Measurements from ENCODE around the gene ANKH.
A peak's percentile ranks its signal among the peaks of the same experiment; 100 is the strongest.
"Not testable (repeated sequence)": the region's sequence is repeated elsewhere in the genome, so short reads cannot be mapped to it uniquely, and the experiment has no call there.

Gene ANKH

GRCh38 chr5:14882658-14883580 is 11.3 kb upstream of the ANKH start:
- no peak for DNase-seq

GRCh38 chr5:14881826-14882225 is 10.2 kb upstream of the ANKH start:
- DNase-seq: peak; percentile 29

GRCh38 chr5:14880688-14881087 is 9.1 kb upstream of the ANKH start:
- peak; percentile 87 for DNase-seq

GRCh38 chr5:14879937-14880589 is 8.5 kb upstream of the ANKH start:
- DNase-seq: no peak

DNA sequence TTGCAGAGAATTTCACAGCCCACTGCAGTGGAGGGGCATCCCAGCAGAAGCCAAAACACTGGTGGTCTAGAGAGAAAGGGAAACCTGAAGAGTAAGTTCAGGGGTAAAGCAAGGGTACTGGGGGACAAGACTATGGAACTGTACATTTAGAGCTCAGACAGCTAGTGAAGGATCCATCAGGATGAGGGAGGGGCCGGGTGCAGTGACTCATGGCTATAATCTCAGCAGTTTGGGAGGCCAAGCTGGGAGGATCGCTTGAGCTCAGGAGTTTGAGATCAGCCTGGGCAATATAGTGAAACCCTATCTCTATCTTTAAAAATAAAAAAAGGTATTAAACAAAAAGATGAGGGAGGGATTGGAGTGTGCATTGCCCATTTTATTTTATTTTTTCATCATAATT is 7.8 kb upstream of the ANKH start:
- no peak for DNase-seq

DNA sequence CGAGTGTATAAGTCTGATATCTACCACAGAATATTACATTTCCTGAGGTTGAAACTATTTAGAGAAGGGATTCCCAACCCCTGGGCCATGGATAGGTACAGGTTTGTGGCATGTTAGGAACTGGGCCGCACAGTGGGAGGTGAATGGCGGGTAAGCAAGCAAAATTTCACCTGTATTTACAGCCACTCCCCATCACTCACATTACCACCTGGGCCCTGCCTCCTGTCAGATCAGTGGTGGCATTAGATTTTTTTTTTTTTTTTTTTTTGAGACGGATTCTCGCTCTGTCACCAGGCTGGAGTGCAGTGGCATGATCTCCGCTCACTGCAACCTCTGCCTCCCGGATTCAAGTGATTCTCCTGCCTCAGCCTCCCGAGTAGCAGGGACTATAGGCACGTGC is 6.6 kb upstream of the ANKH start:
- DNase-seq: not testable (repeated sequence)

GRCh38 chr5:14876095-14876494 is 4.5 kb upstream of the ANKH start:
- DNase-seq: no peak

DNA sequence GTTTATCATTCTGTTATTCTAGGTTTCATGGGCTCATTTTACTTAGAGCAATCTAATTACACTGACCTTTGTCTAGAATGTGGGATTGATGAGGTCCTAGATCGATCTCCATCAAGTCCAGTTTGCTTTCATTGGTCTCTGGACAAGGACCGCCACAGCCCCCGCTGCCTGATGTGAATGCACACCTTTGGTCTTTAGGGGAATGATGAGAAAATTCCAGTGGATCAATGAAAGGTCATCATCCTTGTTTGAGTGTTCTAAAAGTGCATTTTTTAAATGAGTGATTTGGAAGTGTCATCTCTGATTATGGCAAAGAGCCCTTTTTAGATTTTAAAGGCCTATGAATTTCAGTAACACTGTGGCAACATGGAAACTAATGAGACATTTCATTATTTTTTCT is 2.2 kb upstream of the ANKH start:
- DNase-seq: no peak

GRCh38 chr5:14873093-14873492 is 1.5 kb upstream of the ANKH start:
- no peak for DNase-seq

DNA sequence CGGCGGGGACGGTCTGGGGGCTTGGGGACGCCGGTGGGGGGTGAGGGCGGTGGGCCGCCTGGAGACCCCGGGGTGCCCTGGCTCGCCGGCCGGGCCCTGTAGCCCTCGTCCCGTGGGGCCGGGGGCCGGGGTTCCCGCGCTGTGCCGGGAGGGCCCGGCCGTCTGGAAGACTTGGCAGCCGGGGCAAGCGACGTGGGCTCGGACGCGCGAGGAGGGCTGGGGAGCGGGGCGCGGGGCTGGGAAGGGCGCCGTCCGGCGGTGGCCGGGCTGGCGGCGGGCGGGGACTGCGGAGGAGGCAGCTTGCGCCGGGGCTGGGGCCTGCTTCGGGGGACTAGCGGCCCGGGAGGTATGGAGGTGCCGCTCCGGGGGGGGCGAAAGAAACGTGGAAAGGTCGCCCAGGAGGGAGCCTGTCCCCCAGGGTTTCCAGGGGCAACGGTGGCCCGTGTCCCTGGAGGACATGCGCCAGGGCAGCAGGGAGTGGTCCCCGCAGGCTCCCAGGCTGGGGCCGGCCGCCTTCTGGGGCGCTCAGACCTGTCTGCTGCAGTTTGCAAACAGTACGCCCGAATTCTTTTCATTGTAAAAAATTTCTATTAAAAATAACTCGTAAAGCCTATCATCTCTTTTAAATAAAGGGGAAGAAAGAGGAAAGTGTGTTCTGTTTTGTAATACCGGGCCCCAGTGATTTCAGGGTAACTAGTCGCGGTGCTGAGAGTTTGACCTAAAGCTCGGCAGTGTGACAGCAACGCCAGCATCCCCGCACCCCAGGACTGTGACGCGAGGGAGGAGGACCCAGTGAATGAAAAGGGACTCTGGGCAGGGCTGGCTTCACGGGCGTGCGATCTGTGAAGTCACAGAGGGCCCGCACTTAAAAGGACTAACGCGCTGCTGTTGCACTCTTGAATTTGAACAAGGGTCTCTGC is 752 bp upstream of the ANKH start:
- peak; percentile 81 for DNase-seq

- DNase-seq: peak; percentile 41
Measured at GRCh38 chr5:14870337-14871213, 1.0 kb downstream of the ANKH start.

GRCh38 chr5:14869668-14870164 is 1.9 kb downstream of the ANKH start:
- DNase-seq: peak; percentile 65

- no peak for DNase-seq
Measured at GRCh38 chr5:14869233-14869632, 2.3 kb downstream of the ANKH start.

DNA sequence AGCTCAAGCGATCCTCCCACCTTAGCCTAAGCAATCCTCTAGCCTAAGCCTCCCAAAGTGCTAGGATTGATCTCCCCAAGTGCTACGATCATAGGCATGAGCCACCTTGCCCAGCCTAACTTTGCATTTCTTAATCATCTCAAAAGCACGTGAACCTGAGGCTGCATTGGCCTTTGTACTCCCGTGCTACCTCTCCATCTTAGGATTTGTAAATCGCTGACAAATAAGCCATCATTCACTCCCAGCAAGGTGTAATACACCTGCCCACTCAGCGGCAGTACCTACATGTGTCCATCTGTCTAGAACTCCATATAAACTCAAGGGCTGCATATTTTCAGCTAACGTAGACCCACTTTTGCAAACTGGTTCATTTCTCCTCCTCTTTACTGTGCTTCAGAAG is 2.8 kb downstream of the ANKH start:
- peak; percentile 23 for DNase-seq

DNA sequence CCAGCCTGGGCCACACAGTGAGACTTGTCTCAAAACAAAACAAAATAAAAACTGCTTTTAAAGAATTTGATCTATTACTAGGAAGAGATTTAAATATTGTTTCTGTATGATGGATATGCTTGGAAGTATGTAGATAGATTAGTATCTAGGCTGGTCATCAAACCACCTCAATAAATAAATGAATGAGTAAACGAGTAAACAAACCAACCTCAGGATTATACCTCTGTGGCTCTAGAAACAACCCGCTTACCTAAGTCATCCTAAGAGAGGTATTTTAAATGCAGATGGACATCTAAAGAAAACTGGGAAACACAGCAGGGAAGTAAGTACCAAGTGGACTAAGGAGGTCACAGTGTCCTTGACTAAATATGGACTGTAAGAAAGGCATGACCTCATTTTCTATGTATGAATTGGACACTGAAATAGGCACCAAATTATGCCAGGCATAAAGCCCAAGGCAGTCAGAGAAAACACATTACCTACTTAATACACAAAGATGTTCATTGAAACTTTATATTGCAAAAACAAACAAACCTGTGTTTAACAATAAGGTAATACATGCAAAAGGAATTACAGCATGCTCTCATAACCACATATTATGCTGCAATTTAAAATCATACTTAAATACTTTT is 7.3 kb downstream of the ANKH start:
- DNase-seq: peak; percentile 60

- no peak for DNase-seq
Measured at GRCh38 chr5:14863105-14863504, 8.5 kb downstream of the ANKH start.

- no peak for DNase-seq
Measured at GRCh38 chr5:14861123-14861765, 10.3 kb downstream of the ANKH start.

DNA sequence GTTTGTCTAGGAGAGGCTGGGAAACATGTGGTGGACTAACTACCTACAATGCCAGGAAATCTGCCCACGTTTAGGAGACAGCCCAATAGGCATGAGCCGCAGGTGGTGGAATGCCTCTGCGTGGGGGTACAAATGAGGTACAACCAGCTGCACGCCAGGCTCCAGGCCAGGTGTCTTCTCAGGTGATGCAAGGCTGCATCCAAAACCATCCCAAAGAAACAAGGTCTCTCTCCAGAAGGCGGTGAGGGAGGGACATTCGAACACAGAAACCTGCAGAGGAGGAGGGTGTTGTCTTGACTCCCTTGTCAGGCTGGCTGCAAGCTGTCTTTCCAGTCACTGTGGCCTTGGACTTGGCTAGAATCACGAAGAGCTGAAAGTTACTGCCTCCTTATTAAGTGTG is 11.6 kb downstream of the ANKH start:
- DNase-seq: no peak

DNA sequence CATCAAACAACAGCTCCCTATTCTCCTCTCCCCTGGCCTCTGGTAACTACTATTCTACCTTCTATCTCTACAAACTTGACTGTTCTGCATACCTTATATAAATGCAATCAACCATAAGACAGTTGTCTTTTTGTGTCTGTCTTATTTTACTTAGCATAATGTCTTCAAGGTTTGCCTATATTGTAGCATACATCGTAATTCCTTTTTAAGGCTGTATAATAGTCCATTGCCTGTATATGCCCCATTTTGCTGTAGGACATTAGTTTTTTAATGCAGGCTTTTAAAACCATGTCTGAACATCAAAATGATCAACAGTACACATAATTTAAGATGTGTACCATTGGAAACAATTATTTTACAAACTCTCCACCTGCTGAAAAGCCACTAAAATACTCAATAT is 12.4 kb downstream of the ANKH start:
- no peak for DNase-seq

DNA sequence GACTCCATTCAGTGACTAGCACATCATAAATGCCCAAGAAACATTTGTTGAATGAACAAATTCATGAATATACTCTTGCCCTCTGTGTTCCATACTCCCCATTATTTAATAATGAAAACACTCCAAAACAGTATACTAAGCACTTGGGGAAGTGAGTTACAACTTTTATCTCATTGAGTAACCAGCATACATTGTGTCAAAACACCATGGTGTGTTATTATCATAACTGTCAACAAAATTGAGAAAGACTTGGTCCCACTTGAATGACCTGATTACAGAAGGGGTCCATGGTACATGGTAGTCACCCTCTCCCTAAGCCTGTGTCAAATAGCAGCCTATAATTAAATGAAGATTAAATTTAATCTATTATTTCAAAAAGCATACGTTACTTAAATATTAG is 16.2 kb downstream of the ANKH start:
- no peak for DNase-seq

- DNase-seq: no peak
Measured at GRCh38 chr5:14854799-14855198, 16.8 kb downstream of the ANKH start.

Measured in NCI-H69 (cell line).